Fibroblast of the conjunctiva (primary cell): Measurements from ENCODE around the gene CDCA4.

ENCODE experiments used
- DNase-seq: peaks from one replicate; pipeline ENCODE4 v3.0.0-alpha.2; 2010; ENCODE audit warnings: low read depth

Gene CDCA4

DNA sequence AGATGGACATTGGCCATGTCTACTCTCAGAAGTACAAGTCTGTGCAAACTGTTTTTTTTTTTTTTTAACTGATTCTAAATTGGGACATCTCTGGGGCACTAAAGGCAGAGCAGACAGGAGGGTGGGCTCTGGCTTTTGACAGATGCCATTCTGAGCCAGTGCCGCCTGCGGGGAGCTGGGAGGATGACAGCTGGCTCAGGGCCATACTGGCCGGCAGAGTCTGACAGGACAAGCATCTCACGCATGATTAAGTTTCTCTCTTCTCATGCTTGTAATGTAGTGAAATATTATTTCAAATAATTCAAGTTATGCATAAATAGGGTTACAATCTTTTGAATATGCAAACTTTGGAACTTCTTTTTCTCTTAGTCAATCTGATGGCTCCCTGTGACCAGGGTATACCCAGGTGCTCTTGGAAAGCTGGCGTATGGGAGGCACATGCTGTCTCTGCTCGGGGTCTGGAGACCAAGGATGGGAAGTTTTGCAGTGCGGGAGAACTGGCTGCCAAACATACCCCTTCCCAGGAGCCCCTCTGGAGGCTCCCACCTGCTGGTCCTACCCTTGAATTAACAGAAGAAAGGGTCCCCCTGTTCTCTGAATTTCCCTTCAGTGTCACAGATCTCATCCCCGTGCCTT, 7.6 kb downstream of the CDCA4 start:
- DNase-seq: no peak

- DNase-seq: no peak
These were observed 8.5 kb downstream of the CDCA4 start for GRCh38 chr14:105012171-105012985.

GRCh38 chr14:105011312-105011990, 9.4 kb downstream of the CDCA4 start:
- no peak for DNase-seq

DNA sequence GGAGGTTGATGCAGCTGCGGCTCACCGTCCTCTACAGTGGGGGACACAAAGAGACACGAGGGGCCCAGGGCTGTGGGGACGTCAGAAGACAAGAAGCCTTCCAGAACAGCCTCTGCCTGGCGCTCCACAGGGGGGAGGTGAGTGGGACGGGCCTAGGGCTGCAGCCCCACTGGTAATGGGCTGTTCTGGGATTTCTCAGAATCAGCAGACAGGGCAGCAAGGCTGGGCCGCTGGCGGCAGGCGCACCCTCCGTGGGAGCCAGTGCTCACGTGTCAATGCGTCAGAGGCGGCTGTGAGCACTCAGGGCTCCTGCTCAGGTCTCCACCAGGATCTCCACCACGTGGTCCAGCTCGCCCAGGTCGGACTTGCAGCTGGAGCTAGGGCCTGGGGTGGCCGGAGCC, 10.0 kb downstream of the CDCA4 start:
- DNase-seq: no peak

DNA sequence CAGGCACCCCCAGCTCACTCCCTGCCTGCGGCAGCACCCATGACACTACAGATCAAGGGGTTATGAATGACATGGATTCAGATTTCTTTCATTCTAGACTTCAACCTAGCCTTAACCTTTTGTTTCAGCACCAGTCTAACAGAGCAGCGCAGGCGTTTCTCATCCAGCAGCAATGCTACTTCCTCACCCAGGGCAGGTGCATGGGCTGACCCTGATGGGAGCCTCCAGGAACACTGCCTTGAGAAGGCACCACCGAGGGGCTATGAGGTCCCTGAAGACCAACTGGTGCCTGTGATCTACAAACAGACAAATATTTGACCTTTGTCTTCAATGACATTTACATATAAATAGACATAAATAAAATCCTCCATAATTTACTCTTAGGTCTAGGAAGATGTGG, 10.8 kb downstream of the CDCA4 start:
- no peak for DNase-seq

DNA sequence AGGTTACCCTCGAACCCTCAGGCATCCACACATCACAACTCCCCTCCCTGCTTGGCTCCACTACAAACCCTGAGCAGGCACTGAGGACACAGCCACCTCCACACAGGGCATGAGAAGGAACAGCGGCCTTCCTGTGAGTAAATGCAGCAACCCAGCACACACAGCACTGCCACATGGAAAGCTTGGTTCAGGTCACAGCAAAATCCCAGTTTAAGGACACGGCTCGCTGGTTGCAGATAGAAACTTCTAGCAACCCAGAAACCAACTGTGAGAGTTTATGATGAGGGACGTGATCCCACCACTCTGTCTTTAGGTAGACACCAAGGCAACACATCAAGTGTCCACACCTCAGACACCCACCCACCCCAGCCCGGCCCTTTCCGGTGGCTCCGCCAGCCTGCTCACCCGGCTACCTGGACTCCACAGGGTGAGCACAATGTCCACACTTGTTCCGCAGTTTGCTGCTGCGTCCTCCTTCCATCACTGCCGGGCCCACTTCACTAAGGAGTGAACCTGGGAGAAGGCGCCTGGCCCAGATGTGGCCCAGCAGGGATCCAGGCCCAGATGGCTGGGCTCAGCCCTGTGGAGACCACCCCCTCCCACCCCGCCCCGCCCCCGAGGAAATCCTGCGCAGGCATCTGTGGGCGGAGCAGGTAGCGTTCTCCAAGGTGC, 13.2 kb downstream of the CDCA4 start:
- no peak for DNase-seq

DNA sequence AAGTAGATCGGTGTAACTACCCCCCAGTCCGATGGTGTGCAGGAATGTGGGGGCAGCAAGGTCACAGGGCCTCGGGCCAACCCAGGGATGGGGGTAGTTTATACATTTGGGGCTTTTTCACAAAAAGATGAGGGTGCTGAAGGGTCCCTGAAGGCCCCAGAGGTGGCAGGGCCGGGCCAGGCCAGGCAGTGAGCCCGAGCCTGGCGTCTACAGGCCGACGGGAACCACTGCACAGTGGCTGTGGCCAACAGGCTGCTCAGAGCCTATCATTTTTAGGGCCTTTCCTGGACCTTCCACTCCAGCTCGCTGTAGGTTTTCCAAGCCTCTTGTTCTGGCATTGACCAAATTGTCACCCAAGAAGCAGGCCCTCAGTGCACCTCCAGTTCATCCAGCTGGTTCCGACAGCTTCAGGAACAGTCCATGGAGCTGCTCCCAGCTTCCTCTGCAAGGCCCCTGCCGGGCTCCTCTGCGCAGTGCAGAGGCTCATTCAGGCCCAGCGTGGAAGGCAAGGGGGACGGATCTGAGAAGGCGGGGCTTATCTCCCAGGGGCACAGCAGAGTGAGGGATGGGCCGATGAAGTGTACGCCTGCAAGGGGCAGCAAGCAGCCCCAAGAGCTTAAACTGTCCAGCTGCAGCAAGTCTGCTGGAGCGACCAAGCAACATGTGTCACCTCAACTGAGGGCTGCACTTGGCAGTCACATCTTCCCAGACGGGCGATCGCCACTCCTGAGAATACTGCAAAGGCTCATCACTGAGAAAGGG, 13.9 kb downstream of the CDCA4 start:
- DNase-seq: no peak

GRCh38 chr14:105005929-105006830, 14.7 kb downstream of the CDCA4 start:
- DNase-seq: no peak

DNA sequence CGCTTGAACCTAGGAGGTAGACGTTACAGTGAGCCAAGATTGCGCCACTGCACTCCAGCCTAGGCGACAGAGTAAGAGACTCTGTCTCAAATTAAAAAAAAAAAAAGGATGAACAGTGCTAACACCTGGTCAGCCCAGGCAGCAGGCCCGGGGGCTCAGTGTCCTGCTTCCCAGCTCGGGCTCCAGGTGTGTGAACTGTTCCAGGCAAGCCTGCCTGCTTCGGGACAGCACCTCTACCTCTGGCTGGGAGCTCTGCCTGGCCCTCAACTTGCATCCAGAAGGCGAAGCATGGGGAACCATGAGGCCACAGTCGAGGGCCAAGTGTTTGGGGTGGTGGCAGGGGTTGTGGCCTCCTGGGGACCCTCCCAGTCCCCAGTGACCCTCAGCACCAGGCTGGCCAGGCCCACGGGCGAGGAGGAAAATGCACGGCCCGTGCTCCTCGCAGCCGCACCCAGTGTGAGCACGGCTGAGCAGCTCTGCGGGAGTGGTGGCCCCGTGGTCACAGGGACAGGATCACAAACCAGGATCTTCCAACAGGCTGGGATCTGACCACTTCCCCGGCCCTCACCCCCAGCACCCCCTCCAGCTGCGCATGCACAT, 15.5 kb downstream of the CDCA4 start:
- no peak for DNase-seq

GRCh38 chr14:104999361-104999760, 21.5 kb downstream of the CDCA4 start:
- DNase-seq: no peak

DNA sequence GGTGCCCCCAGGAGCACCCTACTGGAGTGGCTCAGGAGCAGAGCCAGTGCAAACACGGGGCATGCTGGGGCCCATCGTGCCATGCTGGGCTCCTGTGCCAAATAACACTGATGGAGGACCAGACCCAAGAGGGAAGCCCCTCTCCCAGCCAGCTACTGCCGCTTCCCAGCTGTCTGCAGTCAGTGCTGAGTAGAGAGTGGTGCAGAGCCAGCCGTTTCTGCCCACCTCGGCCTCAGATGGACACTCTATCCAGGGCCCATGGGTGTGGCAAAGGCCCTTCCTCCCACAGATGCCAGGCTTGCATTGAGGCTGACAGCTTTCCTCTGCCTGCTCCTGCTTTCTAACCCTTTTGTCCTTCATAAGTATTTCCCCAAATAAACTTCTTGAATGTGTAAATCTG, 22.1 kb downstream of the CDCA4 start:
- no peak for DNase-seq

GRCh38 chr14:104996483-104996882, 24.4 kb downstream of the CDCA4 start:
- no peak for DNase-seq

DNA sequence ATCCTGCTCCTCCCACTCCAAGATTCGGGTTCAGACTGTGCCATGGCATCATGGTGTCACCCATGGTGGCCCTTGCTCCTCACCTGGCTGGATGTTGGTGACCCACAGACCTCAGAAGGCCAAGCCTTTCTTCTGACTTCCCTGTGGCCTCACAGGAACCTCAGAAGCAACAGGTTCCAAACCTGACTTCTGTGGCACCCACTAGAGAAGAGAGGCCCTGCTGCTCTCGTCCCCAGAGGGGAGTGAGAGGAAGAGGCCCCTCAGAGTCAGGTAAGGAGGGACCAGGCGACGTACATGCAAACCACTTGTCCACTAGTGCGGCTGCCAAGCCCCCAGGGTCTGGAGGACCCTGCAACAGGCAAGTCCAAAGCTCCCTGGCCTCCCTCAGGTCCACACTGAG, 24.9 kb downstream of the CDCA4 start:
- no peak for DNase-seq

- no peak for DNase-seq
These were observed 25.9 kb downstream of the CDCA4 start for GRCh38 chr14:104994978-104995377.

- no peak for DNase-seq
These were observed 26.9 kb downstream of the CDCA4 start for GRCh38 chr14:104993808-104994591.

DNA sequence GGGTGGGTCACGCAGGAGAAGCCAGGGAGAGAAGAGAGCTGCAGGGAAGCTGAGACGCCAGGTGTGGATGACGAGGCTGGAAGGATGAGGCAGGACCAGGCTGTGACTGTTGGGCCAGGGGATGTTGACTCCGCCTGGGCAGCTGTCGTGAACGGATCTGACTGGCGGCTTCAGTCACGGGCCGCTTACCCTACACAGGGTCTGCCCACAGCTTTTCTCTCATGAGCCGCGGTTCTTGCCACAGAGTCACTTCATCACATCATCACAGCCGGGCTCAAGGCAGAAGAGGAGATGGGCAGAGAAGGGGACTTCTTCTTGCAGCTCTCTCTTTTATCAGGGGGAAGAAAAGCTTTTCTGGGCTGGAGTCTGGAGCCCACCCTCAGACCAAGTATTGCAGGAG, 27.6 kb downstream of the CDCA4 start:
- DNase-seq: no peak

- no peak for DNase-seq
These were observed 28.4 kb downstream of the CDCA4 start for GRCh38 chr14:104992501-104992900.

- DNase-seq: no peak
These were observed 29.0 kb downstream of the CDCA4 start for GRCh38 chr14:104991896-104992230.

GRCh38 chr14:104989951-104990303, 31.0 kb downstream of the CDCA4 start:
- DNase-seq: no peak
